ENCODE data around the gene COX14. TPM values are rescaled to one million over a fixed set of nuclear protein-coding genes. Genes with fewer than 3 reads are reported as not detected.

COX14 gene
- total RNA-seq, 1 donor from 2014 or later = 19.8 TPM

- Histone ChIP-seq H3K4me3 (peak overlapping the region in 1 of 2 donors; percentile 20), H3K27ac (peak overlapping the region; percentile 96 to 98), H3K27me3 (no peaks in the 10 kb centered on the region), H3K36me3 (no peaks in the 10 kb centered on the region), H3K9me3 (no peaks in the 10 kb centered on the region), H3K4me1 (peaks cover 22 to 34% of the 10 kb centered on the region in 2 donors)
- intact Hi-C loops (cut with DNase I) = loop anchor here (5.0 kb wide), 1 partner anchor 292 kb away; the partner anchor contains the start of gene LARP4
- peak in 1 of 2 donors; percentile 81 for DNase-seq (ENCODE audit: low spot score in 2 of 2)
- TF ChIP-seq CTCF (IDR thresholded peaks at IDR 0.05) = no peak
Measured at GRCh38 chr12:50110127-50110761, 1.8 kb upstream of the COX14 start.

GRCh38 chr12:50110762-50111351 lies 1.2 kb upstream of the COX14 start:
- peaks cover 0 to 4% of the 10 kb centered on the region in 2 donors for H3K36me3 ChIP-seq
- intact Hi-C loops (cut with DNase I) = loop anchor here (5.0 kb wide), 1 partner anchor 291 kb away; the partner anchor contains the start of gene LARP4
- H3K27me3 ChIP-seq = no peaks in the 10 kb centered on the region
- TF ChIP-seq CTCF (IDR thresholded peaks at IDR 0.05) = peak in 1 of 3 experiments; percentile 8
- peak overlapping the region; percentile 96 to 98 for H3K27ac ChIP-seq
- peak; percentile 55 to 89 for DNase-seq (ENCODE audit: low spot score in 2 of 2)
- H3K4me1 ChIP-seq = peaks cover 22 to 34% of the 10 kb centered on the region in 2 donors
- no peaks in the 10 kb centered on the region for H3K9me3 ChIP-seq
- H3K4me3 ChIP-seq = peak overlapping the region; percentile 18 to 52

GRCh38 chr12:50111395-50111692 lies 692 bp upstream of the COX14 start:
- Histone ChIP-seq H3K27ac (peak overlapping the region; percentile 96 to 98), H3K4me3 (peak overlapping the region; percentile 18 to 52), H3K27me3 (no peaks in the 10 kb centered on the region), H3K9me3 (no peaks in the 10 kb centered on the region), H3K4me1 (peaks cover 22 to 35% of the 10 kb centered on the region in 2 donors), H3K36me3 (peaks cover 0 to 9% of the 10 kb centered on the region in 2 donors)
- TF ChIP-seq CTCF (IDR thresholded peaks at IDR 0.05) = peak in 1 of 3 experiments; percentile 89
- DNase-seq (ENCODE audit: low spot score in 2 of 2) = no peak
- intact Hi-C loops (cut with DNase I) = loop anchor here (5.0 kb wide), 1 partner anchor 291 kb away; the partner anchor contains the start of gene LARP4

- no peak for TF ChIP-seq CTCF (IDR thresholded peaks at IDR 0.05)
- Histone ChIP-seq H3K36me3 (peaks cover 0 to 9% of the 10 kb centered on the region in 2 donors), H3K4me3 (peak overlapping the region; percentile 83 to 94), H3K27me3 (no peaks in the 10 kb centered on the region), H3K27ac (peak overlapping the region; percentile 96 to 98), H3K4me1 (peaks cover 22 to 44% of the 10 kb centered on the region in 2 donors), H3K9me3 (no peaks in the 10 kb centered on the region)
- DNase-seq (ENCODE audit: low spot score in 2 of 2) = peak in 1 of 2 donors; percentile 74
- intact Hi-C loops (cut with DNase I) = loop anchor here (1.0 to 5.0 kb wide), 3 partner anchors 27 to 290 kb away; partner anchors contain the start of genes CERS5, LARP4 and SMARCD1
Measured at GRCh38 chr12:50112456-50113218, 601 bp downstream of the COX14 start.

GRCh38 chr12:50117057-50117622 lies 5.1 kb downstream of the COX14 start:
- peak in 1 of 2 donors; percentile 69 for DNase-seq (ENCODE audit: low spot score in 2 of 2)
- Histone ChIP-seq H3K27me3 (no peaks in the 10 kb centered on the region), H3K36me3 (peaks cover 15 to 37% of the 10 kb centered on the region in 2 donors), H3K9me3 (no peaks in the 10 kb centered on the region), H3K4me3 (no peak overlapping the region), H3K27ac (peak overlapping the region; percentile 20 to 59), H3K4me1 (peaks cover 3 to 30% of the 10 kb centered on the region in 2 donors)
- no peak for TF ChIP-seq CTCF (IDR thresholded peaks at IDR 0.05)
- intact Hi-C loops (cut with DNase I) = no loop called here

Data from ascending aorta (tissue), 2 donors.